AG04449 (cell line): Measurements from ENCODE around the gene PALM2AKAP2.
A peak's percentile ranks its signal among the peaks of the same experiment; 100 is the strongest.

Experiments used
- CTCF ChIA-PET: fragments of 350-600 bp; formaldehyde crosslinking; extraction: SDS; loops from one replicate; lab custom pipeline; 2021; ENCODE audit warnings: antibody characterized with exemption; lab: Yijun Ruan, JAX
- POLR2A ChIA-PET: fragments of 400-600, 350-600 bp; formaldehyde crosslinking; extraction: SDS; loops from one replicate; lab custom pipeline; 2020; ENCODE audit warnings: antibody characterized with exemption, inconsistent platforms; lab: Yijun Ruan, JAX
- DNase-seq: peaks from one replicate; pipeline ENCODE4 v3.0.0-alpha.2; 2010; ENCODE audit warnings: low read depth, low spot score
- H3K4me3 ChIP-seq: 2 replicates; pipeline ENCODE4 v1.5.1; 2011; ENCODE audit warnings: low read depth, mild to moderate bottlenecking, control low read depth, low read length
- CTCF ChIP-seq: IDR thresholded peaks from one replicate; pipeline ENCODE4 v1.5.1; 2011; ENCODE audit warnings: mild to moderate bottlenecking, moderate library complexity, low read length, control low read depth, inconsistent platforms; ENCODE audit not compliant: insufficient read depth; ENCODE audit errors: missing control alignments

The PALM2AKAP2 gene

GRCh38 chr9:109811876-109812275 lies 31.9 kb downstream of the PALM2AKAP2 start:
- no peak for TF ChIP-seq CTCF
- H3K4me3 ChIP-seq, result no peak overlapping the region
- DNase-seq, result no peak
- CTCF ChIA-PET, result interaction anchor here (1.4 to 2.0 kb wide), 3 partner anchors 9 to 13 kb away, joined by 3 to 5 read pairs (median 4); no protein-coding TSS in a partner anchor
- POLR2A ChIA-PET, result no interaction called here

GRCh38 chr9:109812331-109812730 lies 32.3 kb downstream of the PALM2AKAP2 start:
- H3K4me3 ChIP-seq, result no peak overlapping the region
- DNase-seq, result no peak
- ChIA-PET CTCF (interaction anchor here (1.4 to 2.0 kb wide), 3 partner anchors 10 to 14 kb away, joined by 3 to 5 read pairs (median 4); no protein-coding TSS in a partner anchor), POLR2A (no interaction called here)
- no peak for TF ChIP-seq CTCF

- no peak for DNase-seq
- no peak overlapping the region for H3K4me3 ChIP-seq
- ChIA-PET CTCF (interaction anchor here (1.4 to 2.0 kb wide), 2 partner anchors 10 to 14 kb away, joined by 3 to 5 read pairs; no protein-coding TSS in a partner anchor), POLR2A (no interaction called here)
- TF ChIP-seq CTCF, result no peak
Measured at GRCh38 chr9:109812818-109813281, 32.9 kb downstream of the PALM2AKAP2 start.

GRCh38 chr9:109813303-109813702 lies 33.3 kb downstream of the PALM2AKAP2 start:
- no peak for DNase-seq
- H3K4me3 ChIP-seq, result no peak overlapping the region
- ChIA-PET POLR2A (no interaction called here), CTCF (interaction anchor here (1.0 to 1.4 kb wide), 2 partner anchors 13 to 15 kb away, joined by 3 read pairs; no protein-coding TSS in a partner anchor)
- TF ChIP-seq CTCF, result no peak

- no peak for DNase-seq
- POLR2A ChIA-PET, result no interaction called here
- no peak overlapping the region for H3K4me3 ChIP-seq
- CTCF ChIA-PET, result interaction anchor here (1.0 kb wide), 1 partner anchor 13 kb away, joined by 3 read pairs; no protein-coding TSS in a partner anchor
- TF ChIP-seq CTCF, result no peak
Measured at GRCh38 chr9:109813829-109814228, 33.8 kb downstream of the PALM2AKAP2 start.

GRCh38 chr9:109815366-109815947 lies 35.5 kb downstream of the PALM2AKAP2 start:
- no peak overlapping the region for H3K4me3 ChIP-seq
- DNase-seq, result peak; percentile 14
- no peak for TF ChIP-seq CTCF
- CTCF ChIA-PET, result interaction anchor here (0.8 to 7.4 kb wide), 8 partner anchors 9 to 240 kb away, joined by 3 to 78 read pairs (median 6); no protein-coding TSS in a partner anchor
- POLR2A ChIA-PET, result interaction anchor here (0.6 to 1.5 kb wide), 2 partner anchors 16 to 441 kb away, joined by 3 read pairs; partner anchors contain the start of gene TXN
